ENCODE measurements around the gene EIF4EBP2. TPM values are rescaled to one million over a fixed set of nuclear protein-coding genes. Genes with fewer than 3 reads are reported as not detected.

EIF4EBP2 gene
- total RNA-seq, 2 donors from 2014 or later, result 103 to 119 TPM

DNA sequence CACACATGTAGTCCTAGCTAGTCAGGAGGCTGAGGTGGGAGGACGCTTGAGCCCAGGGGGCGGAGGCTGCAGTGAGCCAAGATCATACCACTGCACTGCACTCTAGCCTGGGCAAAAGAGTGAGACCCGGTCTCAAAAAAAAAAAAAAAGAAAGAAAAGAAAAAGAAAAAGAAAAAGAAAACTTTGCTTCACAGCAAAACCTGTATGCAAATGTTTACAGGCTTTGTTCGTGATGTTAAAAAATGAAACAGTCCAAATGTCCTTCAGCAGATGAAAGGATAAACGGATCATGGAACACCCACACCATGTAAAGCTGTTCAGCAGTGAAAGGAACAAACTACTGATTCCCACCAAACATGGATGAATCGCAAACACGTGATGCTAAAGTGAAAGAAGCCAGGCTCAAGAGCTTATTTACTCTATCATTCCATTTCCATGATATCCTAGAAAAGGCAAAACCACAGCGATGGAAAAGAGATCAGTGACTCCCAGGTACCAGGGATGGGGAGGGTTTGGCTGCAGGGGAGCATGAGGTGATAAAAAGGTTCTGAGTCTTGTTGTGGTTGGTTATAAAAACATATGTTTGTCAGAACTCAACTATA, 36.6 kb upstream of the EIF4EBP2 start:
- Mint-ChIP-seq H3K4me3 (no peak overlapping the region), H3K27ac (no peak overlapping the region), H3K4me1 (peaks cover 9% of the 10 kb centered on the region), H3K27me3 (ENCODE audit: insufficient read depth) (no peaks in the 10 kb centered on the region), H3K9me3 (no peaks in the 10 kb centered on the region), H3K36me3 (ENCODE audit: low read depth) (peaks cover 2% of the 10 kb centered on the region)
- Histone ChIP-seq H3K9me3 (ENCODE audit: control insufficient read depth, low read length) (no peaks in the 10 kb centered on the region), H3K36me3 (ENCODE audit: control insufficient read depth, insufficient read depth, low read length) (no peaks in the 10 kb centered on the region), H3K4me3 (ENCODE audit: low read length) (no peak overlapping the region), H3K27ac (ENCODE audit: low read depth, low read length) (no peak overlapping the region), H3K9ac (ENCODE audit: extremely low read depth, low read length, poor library complexity, severe bottlenecking) (no peak overlapping the region), H3K27me3 (ENCODE audit: control insufficient read depth, insufficient read depth, low read length, poor library complexity, severe bottlenecking) (no peaks in the 10 kb centered on the region), H3K4me1 (ENCODE audit: control insufficient read depth, insufficient read depth, low read length) (no peaks in the 10 kb centered on the region)
- WGBS, 2 experiments (ENCODE audit: insufficient coverage in 1 of 2, insufficient read length in 1 of 2), result 91 to 93% methylated on average over 4 to 8 of the region's 8 CpGs
- no peak for DNase-seq
- TF ChIP-seq, protein P1, sequence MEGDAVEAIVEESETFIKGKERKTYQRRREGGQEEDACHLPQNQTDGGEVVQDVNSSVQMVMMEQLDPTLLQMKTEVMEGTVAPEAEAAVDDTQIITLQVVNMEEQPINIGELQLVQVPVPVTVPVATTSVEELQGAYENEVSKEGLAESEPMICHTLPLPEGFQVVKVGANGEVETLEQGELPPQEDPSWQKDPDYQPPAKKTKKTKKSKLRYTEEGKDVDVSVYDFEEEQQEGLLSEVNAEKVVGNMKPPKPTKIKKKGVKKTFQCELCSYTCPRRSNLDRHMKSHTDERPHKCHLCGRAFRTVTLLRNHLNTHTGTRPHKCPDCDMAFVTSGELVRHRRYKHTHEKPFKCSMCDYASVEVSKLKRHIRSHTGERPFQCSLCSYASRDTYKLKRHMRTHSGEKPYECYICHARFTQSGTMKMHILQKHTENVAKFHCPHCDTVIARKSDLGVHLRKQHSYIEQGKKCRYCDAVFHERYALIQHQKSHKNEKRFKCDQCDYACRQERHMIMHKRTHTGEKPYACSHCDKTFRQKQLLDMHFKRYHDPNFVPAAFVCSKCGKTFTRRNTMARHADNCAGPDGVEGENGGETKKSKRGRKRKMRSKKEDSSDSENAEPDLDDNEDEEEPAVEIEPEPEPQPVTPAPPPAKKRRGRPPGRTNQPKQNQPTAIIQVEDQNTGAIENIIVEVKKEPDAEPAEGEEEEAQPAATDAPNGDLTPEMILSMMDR (conservative IDR thresholded peaks at IDR 0.05), result no peak

DNA sequence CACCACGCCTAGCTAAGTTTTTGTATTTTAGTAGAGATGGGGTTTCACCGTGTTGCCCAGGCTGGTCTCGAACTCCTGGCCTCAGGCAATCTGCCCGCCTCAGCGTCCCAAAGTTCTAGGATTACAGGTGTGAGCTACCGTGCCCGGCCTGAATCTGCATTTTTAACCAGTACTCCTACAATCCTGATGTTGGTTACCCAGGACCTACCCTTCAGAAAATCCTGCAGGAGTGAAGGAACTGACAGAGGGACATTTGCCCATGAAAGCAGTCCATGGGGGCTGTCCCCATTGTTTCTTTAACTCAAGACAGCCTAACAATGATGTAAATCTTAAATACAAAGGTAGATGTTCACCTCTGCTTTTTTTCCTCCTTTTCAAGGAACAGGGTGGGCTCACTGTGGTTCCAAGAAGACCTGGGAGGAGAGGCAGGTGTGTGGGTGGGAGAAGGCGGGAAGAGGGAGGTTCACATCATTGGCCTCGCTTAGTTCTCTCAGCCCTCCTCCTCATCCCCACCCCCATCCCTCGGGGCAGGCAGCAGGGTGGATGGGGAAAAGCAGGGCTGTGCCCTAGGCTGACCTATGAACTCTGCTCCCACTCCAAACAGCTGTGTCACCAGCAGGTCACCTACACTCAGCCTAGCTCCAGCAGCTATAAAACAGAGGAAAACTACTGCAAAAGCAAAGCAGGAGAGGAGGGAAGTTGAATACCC, 35.0 kb upstream of the EIF4EBP2 start:
- no peak for DNase-seq
- Histone ChIP-seq H3K27ac (ENCODE audit: low read depth, low read length) (no peak overlapping the region), H3K9me3 (ENCODE audit: control insufficient read depth, low read length) (no peaks in the 10 kb centered on the region), H3K9ac (ENCODE audit: extremely low read depth, low read length, poor library complexity, severe bottlenecking) (no peak overlapping the region), H3K27me3 (ENCODE audit: control insufficient read depth, insufficient read depth, low read length, poor library complexity, severe bottlenecking) (no peaks in the 10 kb centered on the region), H3K4me3 (ENCODE audit: low read length) (no peak overlapping the region), H3K4me1 (ENCODE audit: control insufficient read depth, insufficient read depth, low read length) (no peaks in the 10 kb centered on the region), H3K36me3 (ENCODE audit: control insufficient read depth, insufficient read depth, low read length) (no peaks in the 10 kb centered on the region)
- Mint-ChIP-seq H3K4me3 (no peak overlapping the region), H3K4me1 (peaks cover 9% of the 10 kb centered on the region), H3K36me3 (ENCODE audit: low read depth) (peaks cover 4% of the 10 kb centered on the region), H3K27me3 (ENCODE audit: insufficient read depth) (no peaks in the 10 kb centered on the region), H3K9me3 (no peaks in the 10 kb centered on the region), H3K27ac (no peak overlapping the region)
- TF ChIP-seq, protein P1 (conservative IDR thresholded peaks at IDR 0.05), result no peak
- 74 to 82% methylated on average over 7 to 8 of the region's 10 CpGs for WGBS, 2 experiments (ENCODE audit: insufficient coverage in 1 of 2, insufficient read length in 1 of 2)

DNA sequence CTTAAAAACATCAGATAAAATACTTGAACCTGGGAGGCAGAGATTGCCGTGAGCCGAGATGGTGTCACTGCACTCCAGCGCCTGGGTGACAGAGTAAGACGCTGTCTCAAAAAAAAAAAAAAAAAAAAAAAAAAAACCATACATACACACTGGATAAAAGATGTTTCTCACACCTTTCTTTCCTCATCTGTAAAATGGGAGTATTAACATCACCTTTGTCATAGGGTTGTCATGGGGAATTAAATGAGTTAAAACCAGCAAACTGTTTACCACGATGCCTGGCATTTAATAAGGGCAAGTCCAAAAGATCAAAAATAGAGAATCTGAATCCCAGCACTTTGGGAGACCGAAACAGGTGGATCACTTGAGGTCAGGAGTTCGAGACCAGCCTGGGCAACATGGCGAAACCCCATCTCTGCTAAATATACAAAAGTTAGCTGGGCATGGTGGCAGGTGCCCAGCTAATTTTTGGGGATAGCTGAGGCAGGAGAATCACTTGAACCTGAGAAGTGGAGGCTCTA, 34.4 kb upstream of the EIF4EBP2 start:
- no peak overlapping the region for H3K4me3 ChIP-seq (ENCODE audit: low read length)

More for the DNA sequence above, 34.4 kb upstream of the EIF4EBP2 start:
- Histone ChIP-seq H3K27ac (ENCODE audit: low read depth, low read length) (no peak overlapping the region), H3K36me3 (ENCODE audit: control insufficient read depth, insufficient read depth, low read length) (no peaks in the 10 kb centered on the region), H3K9ac (ENCODE audit: extremely low read depth, low read length, poor library complexity, severe bottlenecking) (no peak overlapping the region), H3K4me1 (ENCODE audit: control insufficient read depth, insufficient read depth, low read length) (no peaks in the 10 kb centered on the region), H3K27me3 (ENCODE audit: control insufficient read depth, insufficient read depth, low read length, poor library complexity, severe bottlenecking) (no peaks in the 10 kb centered on the region), H3K9me3 (ENCODE audit: control insufficient read depth, low read length) (no peaks in the 10 kb centered on the region)
- H3K9me3 Mint-ChIP-seq, result no peaks in the 10 kb centered on the region
- 85 to 92% methylated on average over 3 to 8 of the region's 8 CpGs for WGBS, 2 experiments (ENCODE audit: insufficient coverage in 1 of 2, insufficient read length in 1 of 2)
- no peak overlapping the region for H3K4me3 Mint-ChIP-seq
- TF ChIP-seq, protein P1 (conservative IDR thresholded peaks at IDR 0.05), result no peak
- H3K36me3 Mint-ChIP-seq (ENCODE audit: low read depth), result peaks cover 4% of the 10 kb centered on the region
- H3K27ac Mint-ChIP-seq, result no peak overlapping the region
- no peaks in the 10 kb centered on the region for H3K27me3 Mint-ChIP-seq (ENCODE audit: insufficient read depth)
- DNase-seq, result no peak
- H3K4me1 Mint-ChIP-seq, result peaks cover 9% of the 10 kb centered on the region

Data from endodermal cell (in vitro differentiated cells).